Medulla oblongata (tissue), 1 donor: ENCODE results near the gene PRDM4.
"Not testable (repeated sequence)": the region's sequence is repeated elsewhere in the genome, so short reads cannot be mapped to it uniquely, and the experiment has no call there.

Source experiments
- DNase-seq: peaks from one replicate; pipeline ENCODE4 v3.0.0-alpha.2; 2015; ENCODE audit errors: extremely low spot score

The PRDM4 gene

DNA sequence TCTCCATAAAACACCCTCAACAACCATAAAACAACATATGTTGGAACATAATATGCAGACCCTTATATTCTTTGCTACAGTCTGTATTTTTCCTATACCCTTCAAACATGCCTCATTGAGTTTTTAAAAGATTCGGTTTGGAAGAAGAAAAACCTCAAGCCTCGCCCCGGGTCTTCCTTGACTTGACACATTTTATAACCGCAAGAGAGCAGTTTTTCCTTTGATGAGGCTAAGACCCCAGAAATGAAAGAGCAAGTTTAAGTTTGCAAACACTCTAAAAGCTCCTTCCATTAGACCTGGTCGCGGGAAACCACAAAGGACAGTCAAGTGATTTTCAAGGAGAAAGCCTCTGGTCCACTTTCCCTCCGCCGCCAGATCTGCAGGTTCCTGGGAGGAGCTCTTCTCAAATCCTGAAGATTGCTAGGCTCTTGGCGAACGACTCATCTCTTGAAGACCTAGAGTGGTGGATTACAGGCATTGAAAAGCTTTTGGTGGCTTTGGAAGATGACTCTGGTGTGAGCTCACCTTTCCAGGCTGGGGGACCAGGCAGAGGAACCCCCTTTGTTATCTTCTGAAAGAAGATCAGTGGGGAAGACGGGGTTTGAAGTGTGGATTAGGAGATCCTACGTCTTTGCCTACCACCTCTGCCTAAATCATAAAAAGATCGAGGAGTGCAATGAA, 13.6 kb upstream of the PRDM4 start, which contains the start of gene ASCL4:
Gene ASCL4 (plus strand): TSS at position 356 of the 681 bp plus-strand sequence. CDS start 515 bp downstream, outside the sequence.
- no peak for DNase-seq

DNA sequence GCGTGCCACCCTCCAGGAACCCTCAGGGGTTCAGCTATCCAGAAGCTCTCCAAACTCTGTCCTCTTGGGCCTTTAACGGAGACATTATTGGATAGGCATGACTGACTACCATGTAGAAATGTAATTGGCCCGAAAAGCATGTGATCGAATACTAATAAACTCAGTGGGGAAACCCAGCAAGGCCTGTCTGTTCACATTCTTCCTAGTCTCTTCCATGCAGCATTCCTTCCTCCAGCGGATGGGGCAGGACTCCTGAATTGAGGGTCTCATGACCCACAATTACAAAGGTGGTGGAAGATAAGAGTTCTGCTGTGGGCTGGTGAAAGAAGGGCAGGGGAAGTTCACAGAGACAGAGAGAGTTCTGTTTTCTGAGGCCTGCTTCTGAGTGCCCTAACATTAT, 6.5 kb upstream of the PRDM4 start:
- no peak for DNase-seq

DNA sequence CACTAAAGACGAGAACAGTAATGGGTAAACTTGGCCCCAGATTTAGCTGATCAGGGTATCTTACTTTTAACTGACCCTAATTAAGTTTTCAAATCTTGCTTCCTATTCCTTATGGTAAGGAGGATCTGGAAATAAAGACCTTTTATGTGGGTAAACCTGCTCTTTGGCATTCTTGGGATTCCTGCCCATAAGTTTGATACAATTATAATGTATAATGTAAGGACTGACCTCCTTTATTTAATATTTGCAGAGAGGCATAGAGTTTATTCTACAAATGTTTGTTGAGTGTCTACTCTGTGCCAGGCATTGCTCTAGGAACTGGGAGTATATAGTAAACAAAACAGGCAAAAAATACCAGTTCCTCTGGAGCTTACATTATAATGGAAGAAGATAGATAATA, 4.4 kb upstream of the PRDM4 start:
- DNase-seq = no peak

DNA sequence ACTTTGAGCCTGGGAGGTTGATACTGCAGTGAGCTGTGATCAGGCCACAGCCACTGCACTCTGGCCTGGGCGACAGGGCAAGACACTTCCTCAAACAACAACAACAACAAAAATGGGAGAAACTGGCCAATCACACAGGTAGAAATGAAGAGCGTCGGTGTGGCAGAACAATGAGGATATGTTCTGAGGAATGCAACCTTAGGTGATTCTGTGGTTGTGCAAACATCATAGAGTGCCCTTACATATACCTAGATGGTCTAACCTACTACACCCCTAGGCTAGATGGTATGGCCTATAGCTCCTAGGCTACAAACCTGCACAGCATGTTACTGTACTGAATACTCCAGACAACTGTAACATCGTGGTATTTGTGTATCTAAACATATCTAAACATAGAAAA, 3.7 kb upstream of the PRDM4 start:
- no peak for DNase-seq

DNA sequence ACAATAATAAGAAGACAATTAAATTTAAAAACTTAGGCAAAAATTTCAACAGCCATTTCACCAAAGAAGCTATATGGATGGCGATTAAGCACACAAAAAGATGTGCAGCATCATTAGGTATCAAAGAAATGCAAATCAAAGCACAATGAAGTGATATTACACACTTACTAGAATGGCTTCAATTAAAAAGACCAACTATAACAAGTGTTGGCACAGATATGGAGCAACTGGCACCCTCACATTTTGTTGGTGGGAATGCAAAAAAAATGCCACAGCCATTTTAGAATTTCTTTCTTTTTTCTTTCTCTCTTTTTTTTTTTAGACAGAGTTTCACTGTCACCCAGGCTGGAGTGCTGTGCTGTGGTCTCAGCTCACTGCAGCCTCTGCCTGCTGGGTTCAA, 1.9 kb upstream of the PRDM4 start:
- no peak for DNase-seq

DNA sequence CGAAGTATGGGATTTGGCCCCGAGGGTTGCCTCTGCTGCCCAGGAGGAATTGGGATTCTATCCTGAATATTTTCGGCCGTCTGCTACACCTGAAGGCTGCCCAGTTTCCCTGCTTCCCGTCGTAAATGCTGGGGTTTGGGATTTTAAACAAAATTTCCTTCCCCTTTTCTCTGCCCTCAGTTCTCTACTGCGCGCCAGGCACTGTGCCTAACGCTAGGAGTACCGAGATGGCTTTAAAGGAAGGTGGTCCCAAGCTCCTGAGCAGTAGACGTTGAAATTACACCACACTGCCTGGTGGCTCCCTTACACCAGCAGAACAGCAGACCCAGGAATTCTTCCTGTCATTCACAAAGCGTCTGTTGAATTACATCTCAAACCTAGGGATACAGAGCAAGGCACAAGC, 566 bp upstream of the PRDM4 start:
- no peak for DNase-seq

DNA sequence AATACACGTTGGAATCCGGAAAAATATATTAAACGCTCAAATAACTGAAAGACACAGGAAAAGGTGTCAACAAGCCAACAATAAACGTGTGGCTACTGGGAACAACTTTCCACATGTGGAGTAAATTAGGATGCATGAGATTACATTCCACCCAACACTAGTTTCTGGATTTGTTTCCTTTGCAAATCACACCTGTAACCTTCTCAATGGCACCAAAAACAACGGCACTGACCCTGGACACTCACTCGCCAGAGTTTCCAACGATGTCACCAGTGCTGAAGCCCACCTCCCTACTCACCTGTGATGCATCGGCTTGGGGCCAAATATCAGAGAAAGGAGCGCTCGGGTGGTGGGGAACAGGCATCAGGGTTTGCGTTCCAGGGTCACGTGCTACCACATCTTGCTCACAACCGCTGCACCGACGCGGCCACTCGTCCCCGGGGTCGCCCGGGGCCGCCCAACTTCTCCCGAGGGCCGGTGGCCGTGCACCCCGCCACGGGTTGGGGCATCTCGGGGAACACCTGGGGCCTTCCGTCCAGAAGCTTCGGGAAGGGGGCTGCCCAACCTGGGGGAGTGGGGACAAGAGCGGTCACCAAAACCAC, 629 bp downstream of the PRDM4 start:
- peak; percentile 24 for DNase-seq

DNA sequence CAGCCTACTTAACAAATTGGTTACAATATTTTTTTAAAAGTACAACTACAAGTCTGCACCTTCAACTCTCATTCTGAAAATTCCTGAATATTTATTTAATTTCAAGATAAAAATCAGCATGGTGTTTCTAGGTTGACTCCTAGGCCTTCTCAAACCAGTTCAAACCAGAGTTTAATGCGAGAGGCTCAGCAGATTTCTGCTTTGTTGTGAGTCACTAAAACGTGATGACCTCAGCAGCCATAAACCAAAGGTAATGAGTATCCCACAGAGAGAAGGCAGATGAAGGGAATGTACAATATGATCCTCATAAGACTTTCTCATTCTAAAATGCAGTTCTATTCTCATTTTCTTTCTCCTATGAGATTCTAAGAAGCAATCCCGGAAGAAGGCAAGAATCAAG, 1.5 kb downstream of the PRDM4 start:
- DNase-seq = no peak

DNA sequence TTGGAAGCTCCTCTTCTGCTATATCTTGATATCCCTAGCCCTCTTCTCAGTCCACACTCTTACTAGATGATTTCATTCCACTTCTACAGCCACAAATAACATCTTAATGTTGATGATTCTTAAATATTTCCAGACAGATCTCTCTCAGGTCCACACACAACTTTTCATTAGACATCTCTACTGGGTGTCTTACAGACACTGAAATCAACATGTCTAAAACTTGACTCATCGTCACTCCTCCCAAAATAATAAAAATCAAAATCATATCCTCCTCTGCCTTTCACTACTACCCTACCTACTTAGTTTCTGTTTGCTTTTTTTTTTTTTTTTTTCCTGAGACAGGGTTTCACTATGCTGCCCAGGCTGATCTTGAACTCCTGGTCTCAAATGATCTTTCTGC, 11.9 kb downstream of the PRDM4 start:
- no peak for DNase-seq

DNA sequence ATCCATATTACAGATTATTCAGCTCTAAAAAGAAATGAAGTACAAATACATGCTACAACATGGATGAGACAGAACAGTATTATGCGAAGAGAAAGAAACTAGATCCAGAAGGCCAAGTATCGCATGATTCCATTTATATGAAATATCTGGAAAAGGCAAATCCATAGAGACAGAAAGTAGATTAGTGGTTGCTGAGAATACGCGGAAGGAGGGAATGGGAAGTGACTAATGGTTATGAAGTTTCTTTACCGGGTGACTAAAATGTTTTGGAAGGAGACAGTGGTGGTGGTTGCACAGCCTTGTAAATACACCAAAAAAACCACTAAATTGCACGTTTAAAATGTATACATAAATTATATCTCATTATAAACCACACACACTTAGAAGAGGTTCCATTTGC, 12.5 kb downstream of the PRDM4 start:
- DNase-seq = no peak

DNA sequence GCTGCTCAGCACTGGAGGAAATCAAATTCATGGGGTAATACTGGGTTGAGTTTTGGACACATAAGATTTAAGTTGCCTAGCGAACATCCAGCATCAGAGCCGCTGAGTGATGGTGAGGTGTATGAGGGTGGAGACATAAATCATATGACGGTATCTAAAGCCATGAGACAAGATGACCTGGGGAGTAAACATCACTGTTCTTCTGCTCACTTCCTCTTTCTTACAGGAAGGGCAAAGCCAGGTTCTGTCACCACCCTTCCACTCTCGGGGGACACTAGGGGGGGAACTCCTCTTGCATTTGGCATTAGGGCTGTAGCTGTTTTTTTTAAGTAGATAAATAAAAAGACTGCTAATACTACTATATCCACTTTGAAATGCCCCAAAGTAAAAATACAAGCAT, 24.0 kb downstream of the PRDM4 start:
- no peak for DNase-seq

DNA sequence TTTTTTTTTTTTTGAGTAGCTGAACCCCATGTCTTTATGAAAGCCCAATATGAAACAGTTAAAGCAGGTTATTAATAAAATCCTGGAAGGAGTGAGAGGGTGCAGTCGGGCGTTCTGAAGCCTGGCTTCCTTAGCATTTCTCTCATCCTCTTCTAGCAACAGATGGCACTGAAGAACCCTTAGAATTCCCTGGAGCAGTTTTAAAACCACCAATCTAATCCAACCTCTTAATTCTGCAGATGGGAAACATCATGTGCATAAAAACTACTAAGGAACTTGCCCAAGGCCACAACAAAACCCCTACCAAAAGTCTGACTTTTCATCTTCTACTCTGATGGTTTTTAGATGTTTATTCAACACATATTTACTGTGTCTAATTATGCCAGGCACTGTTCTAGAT, 25.2 kb downstream of the PRDM4 start:
- DNase-seq = no peak

DNA sequence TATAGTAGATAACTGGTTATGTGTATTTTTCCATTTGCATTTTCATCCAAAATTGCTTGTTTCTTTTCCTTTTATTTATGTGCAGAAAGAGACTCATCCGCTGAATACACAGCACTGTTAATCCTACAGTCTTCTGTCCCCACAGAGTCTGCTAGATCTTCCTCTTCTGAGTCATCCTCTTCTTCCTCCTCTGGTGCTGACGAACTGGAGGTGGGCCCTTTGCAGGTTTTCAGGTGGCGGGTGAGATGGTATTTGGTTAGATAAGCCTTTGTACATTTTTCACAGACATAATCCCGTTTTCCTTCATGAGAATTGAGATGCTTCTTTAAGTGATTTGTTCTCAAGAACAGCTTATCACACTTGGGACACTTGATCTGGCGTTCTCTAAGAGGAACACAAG, 26.8 kb downstream of the PRDM4 start:
- no peak for DNase-seq

DNA sequence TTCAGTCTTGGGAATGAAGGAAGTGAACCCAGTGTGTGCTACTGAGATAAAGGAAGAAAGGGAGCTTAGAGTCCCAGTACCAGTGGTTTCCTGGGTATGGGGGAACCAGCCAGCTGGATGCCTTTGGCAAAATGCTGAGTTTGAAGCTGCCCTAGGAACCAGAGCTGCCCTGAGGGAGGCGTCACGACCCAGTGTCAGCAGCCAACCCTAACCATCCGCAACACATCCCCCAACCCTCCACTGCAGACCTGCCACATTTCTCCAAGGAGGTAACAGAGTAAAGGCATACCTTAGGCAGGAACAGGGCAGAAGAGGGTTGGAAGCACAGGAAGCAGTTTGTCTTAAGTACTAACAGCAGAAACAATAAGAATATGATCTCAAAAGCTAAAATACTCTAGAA, 28.6 kb downstream of the PRDM4 start:
- DNase-seq = no peak

DNA sequence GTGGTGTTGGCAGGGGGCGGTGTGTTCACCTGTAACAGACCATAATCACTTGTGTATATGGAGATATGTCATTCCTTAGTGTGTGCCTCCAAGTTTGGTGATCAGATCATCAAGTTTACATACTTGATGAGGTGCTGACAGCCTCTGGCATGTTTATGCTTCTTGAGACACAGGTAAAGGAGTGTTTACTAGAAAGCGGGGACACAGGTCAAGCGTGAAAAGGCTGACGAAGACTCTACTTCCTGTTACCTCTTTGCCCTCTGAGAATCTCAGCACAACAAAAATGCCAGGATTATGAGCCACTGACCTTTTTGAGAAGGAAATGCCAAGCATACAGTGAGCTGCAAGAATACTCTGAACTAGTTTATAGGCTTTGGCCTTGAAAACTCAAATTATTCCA, 29.6 kb downstream of the PRDM4 start:
- DNase-seq = no peak

DNA sequence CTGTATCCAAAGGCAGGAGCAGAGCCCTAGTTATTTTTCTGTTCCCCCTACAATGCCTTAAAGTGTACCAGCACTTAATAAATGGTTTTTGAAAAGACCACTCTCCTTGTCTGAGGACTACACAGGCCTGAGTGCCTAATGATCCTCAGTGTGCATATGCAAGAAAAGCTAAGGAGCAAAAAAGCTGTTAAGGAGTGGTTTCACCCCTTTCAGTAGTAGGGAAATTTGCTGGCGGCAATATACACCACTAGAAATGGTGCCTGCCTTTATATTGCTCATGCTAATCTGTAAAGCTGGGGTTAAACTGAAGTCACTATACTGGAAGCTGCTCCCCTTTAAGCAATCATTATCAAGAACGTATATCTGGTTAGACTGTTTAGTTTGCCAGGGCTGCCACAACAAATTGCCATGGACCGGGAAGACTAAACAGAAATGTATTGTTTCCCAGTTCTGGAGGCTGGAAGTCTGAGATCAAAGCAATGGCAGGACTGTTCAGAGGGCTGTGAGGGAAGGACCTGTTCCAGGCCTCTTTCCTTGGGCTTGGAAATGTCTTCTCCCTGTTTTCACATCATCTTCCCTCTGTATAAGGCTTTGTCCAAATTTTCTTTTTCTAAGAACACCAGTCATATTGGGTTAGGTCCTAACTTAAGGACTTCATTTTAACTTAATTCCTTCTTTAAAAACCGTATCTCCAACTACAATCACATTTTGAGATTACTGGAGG, 30.2 kb downstream of the PRDM4 start:
- peak; percentile 28 for DNase-seq

DNA sequence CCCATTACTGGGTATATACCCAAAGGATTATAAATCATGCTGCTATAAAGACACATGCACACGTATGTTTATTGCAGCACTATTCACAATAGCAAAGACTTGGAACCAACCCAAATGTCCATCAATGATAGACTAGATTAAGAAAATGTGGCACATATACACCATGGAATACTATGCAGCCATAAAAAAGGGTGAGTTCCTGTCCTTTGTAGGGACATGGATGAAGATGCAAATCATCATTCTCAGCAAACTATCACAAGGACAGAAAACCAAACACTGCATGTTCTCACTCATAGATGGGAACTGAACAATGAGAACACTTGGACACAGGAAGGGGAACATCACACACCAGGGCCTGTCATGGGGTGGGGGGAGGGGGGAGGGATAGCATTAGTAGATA, 33.2 kb downstream of the PRDM4 start:
- not testable (repeated sequence) for DNase-seq

DNA sequence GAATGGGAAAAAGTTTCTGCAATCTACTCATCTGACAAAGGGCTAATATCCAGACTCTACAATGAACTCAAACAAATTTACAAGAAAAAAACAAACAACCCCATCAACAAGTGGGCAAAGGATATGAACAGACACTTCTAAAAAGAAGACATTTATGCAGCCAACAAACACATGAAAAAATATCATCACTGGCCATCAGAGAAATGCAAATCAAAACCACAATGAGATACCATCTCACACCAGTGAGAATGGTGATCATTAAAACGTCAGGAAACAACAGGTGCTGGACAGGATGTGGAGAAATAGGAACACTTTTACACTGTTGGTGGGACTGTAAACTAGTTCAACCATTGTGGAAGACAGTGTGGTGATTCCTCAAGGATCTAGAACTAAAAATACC, 33.6 kb downstream of the PRDM4 start:
- DNase-seq = not testable (repeated sequence)

DNA sequence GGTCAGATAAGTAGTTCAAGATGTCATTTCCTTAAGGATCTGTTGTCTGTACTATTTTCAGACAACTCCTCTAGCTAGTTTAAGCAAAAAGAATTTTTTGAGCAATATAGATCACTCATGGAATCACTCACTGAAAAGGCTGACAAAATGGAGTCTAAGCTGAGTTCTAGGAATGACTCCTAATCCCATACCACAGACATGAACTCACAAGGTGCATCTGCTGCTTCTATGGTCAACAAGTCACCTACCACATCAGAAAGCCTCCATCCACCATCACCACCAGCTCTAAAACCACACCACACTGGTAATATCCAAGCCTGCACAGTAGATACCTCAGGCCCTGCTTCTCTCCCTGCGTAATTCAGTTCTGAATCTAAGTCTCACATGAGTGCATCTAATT, 42.3 kb downstream of the PRDM4 start:
- no peak for DNase-seq

DNA sequence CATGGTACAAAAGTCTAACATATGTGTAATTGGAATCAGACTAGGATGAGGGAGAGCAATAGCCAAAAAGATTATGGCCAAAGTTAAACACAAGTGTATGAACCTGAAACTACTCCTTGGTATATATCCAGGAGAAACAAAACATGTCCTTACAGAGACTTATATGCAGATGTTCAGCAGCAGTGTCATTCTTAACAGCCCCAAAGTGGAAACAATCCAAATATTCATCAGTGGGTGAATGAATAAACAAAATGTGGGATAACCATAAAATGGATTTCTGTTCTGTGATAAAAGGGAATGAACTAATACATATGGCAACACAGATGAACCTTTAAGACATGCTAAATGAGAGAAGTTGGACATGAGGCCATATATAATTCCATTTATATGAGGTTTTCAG, 45.2 kb downstream of the PRDM4 start:
- no peak for DNase-seq

DNA sequence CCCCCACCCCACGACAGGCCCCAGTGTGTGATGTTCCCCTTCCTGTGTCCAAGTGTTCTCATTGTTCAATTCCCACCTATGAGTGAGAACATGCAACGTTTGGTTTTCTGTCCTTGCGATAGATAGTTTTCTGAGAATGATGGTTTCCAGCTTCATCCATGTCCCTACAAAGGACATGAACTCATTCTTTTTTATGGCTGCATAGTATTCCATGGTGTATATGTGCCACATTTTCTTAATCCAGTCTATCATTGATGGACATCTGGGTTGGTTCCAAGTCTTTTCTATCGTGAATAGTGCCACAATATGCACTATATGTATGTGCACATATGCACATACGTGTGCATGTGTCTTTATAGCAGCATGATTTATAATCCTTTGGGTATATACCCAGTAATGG, 55.4 kb downstream of the PRDM4 start:
- DNase-seq = not testable (repeated sequence)

DNA sequence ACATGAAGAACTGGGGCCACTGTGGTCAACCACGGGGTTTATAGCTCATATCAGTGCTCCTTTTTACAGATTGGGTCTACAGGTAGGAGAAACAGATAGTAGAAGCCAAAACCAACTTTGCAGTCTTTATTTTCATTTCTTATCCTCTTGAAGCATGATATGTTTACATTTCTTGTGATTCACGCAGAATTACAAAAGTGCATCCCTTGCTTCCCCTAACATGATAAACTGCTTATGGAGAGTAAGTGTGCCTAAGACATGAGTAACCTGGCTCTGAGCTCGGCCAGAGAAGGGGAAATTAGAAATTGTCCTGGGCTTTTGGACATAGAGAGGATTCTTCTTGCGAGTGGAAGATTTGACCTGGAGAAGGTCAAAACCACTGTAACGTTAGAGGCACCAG, 56.9 kb downstream of the PRDM4 start:
- no peak for DNase-seq

DNA sequence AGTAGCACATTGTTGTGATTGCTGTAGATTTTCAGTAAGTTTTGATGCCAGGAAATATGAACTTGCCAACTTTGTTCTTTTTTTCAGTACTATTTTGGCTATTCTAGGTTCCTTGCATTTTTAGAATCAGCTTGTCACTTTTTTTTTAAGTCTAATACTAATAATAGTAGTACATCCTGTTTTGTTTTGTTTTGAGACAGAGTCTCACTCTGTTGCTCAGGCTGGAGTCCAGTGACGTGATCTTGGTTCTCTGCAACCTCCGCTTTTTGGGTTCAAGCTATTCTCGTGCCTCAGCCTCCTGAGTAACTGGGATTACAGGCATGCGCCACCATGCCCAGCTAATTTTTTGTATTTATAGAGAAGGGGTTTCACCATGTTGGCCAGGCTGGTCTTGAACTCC, 58.8 kb downstream of the PRDM4 start:
- DNase-seq = no peak
